Endometrial microvascular endothelial cells (primary cell): ENCODE measurements around the gene HES6. TPM values are rescaled to one million over a fixed set of nuclear protein-coding genes. Genes with fewer than 3 reads are reported as not detected.

Experiments
- in situ Hi-C: cut with HindIII; loops from 2 replicates; pipeline ENCODE4 v1.10.0; 2017; ENCODE audit warnings: low sequenced_read_pairs, low pct_unique_long_range_greater_than_20kb; ENCODE audit errors: inconsistent ontology term
- total RNA-seq: library from RNA; depleted of rRNA; stranded (reverse); fragments of >200 nt; gene quantifications from one replicate; pipeline ENCODE4 v1.2.3, GENCODE V29; 2015; ENCODE audit errors: inconsistent ontology term

The HES6 gene
- total RNA-seq, 1 donor from 2014 or later = 1.1 TPM

GRCh38 chr2:238256594-238257104, 16.8 kb upstream of the HES6 start:
- in situ Hi-C loops = no loop called here

DNA sequence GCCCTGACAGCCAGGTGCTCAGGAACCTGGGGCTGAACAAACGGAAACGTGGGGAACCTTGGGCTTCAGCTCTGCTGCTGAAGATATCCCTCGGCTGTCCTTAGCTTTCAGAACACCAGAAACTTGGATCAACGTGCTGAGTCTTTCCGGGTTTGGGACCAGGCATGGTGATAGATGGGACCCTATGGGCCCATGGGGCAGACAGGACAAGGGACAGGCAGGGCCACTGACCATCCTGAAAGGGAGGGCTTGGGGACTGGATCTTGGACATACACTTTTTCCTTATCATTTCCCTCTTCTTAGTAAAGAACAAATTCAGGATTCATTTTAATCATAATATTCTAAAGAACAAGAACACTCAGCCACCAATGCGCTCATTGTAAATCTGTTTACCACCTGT, 16.3 kb upstream of the HES6 start:
- in situ Hi-C loops = no loop called here

GRCh38 chr2:238255636-238256035, 15.8 kb upstream of the HES6 start:
- in situ Hi-C loops = no loop called here

DNA sequence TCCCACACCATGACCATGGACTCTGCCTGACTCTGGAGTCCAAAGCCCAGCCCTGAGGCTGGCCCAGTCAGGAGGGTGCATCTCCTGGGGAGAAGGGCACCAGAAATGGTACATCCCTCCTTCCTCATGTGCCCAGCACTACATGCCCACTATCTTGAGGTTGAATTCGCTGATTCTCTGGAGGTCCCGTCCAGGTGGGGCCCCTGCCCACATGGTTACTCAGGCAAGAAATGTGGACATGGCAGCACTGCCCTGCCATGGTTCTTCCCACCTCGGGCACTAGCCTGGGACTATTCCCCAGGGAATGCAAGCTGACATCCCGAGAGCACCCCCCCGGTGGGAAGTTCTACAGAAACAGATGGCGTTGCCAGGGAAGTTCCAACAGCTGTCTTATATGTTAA, 15.3 kb upstream of the HES6 start:
- in situ Hi-C loops = no loop called here

DNA sequence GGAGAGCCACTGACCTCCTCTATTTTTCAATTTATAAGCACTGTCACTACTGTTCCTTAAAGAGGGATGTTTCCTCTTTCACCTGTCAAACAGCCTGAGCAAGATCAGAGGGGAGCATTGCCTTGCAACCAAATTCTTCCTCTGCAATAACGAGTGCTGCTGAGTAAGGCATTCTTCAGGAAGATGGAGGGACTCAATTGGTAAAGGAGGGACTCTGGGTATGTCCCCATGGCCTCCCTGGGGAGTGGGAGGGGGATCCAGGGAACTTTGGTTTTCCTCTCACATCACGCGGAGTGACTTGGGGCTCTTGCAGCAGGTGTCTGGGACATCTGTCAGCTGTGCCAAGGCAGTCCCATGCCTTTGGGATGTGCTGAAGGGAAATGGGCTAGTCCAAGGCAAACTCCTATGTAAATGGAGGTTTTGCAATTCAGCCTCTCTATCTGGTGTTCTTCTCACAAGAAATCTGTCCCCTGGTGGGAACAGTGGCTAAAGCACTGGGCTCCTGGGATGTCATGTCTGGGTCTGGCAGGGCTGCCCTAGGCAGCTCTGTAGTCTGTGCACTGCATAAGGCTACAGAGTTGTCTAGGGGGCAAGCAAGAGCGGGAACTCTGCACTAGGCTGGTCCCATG, 14.4 kb upstream of the HES6 start:
- in situ Hi-C loops = no loop called here

DNA sequence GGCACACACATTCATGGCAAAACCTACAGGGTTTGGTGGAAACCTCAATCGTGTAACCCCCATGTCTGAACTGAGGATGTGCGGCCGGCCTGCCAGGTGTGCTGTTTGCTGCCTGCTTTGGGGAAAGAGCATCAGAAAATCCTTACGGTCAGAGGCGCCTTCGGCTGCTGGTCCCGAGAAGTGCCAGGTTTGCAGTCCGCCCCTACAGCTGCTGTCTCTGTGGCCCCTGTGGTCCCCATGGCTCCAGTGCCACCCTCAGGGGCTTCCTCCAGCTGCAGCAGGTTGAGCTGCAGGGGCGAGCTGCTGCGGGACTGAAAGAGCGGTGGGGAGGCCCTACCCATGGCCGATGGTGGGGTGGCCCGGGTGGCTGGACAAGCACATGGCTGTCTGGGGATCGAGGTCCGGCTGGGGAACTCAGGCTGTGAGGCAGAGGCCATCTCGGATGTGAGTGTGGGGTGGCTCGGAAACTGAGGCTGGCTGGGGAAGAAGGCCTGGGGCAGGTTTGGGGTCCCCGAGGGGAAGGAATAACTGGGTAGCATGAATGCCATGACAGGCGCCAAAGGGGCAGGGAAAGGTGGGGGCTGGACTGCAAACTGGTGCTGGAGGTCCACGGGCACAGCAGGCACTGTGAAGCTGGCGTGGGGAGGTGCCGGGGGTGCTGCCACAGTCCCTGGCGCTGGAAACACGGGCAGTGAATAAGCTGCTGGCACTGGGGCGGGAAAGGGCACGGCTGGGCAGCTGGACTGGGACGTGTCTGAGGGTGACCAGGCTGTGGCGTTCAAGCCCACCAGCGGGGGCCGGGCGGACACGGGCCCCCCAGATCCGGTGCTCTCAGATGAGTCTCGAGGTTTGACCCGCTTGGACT, 13.2 kb upstream of the HES6 start:
- in situ Hi-C loops = no loop called here

DNA sequence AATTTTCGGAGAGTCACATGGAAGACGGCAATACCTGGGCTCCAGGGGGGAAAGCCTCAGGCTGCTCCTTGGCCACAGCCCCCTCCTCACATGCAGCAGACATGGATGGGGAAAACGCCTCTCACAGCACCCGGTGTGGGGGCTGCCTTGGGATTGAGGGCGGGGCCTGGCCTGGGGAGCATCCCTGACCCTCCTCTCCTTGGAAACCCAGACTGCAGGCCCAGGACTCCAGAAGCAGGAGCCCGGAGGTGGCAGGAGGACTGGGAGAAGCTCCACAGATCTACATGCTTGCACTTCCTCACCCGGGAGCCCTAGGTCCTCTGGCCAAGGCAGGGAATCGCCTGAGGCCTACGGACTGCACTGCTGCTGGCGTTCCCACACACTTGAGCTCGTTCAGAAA, 12.1 kb upstream of the HES6 start:
- in situ Hi-C loops = no loop called here

DNA sequence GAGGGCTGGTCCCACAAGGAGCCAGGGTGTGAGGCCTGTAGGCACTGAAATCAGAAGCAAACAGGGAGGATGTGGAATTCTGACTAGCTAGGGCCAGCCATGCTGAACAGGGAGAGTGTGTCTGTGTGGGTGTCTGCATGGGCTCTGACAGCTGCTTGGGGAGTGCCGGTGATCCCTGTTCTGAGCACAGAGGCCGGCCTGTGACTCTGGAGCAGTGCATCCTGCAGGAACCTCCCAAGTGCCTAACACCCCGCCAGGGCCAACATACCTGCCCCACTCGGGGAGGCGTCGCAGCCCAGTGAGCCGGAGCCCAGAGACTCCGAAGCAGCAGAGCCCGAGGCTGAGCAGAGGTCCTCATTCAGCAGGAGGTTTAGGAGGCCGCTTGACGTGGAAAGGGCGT, 11.5 kb upstream of the HES6 start:
- in situ Hi-C loops = no loop called here

GRCh38 chr2:238250896-238251295, 11.1 kb upstream of the HES6 start:
- in situ Hi-C loops = no loop called here

DNA sequence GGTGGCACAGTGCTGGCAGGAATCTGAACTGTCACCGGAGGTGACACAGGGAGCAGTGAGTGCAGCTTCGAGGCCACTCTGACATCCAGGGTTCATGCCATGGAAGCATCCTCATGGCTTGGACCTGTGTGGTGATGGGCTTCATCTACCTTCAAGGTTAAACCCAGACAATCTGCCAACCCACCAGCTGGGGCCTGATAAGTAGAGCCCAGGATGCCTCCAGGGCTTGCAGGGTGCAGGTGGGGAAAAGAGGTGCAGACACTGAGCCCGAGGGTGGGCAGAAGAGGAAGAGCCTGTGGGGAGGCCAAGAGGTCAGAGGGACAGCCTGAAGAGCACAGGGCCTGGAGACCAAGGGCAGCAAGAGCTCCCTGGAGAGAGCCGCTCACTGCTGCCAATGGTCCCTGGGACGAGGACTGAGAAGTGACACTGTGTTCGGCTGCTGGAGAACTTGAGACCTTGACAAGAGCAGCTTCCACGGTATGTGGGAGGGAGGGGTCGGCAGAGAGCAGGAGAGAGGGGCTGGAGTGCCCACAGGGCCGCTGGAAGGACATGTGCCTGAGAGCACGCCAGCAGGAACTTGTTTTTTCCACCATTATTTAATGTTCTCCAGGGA, 8.1 kb upstream of the HES6 start:
- in situ Hi-C loops = no loop called here

DNA sequence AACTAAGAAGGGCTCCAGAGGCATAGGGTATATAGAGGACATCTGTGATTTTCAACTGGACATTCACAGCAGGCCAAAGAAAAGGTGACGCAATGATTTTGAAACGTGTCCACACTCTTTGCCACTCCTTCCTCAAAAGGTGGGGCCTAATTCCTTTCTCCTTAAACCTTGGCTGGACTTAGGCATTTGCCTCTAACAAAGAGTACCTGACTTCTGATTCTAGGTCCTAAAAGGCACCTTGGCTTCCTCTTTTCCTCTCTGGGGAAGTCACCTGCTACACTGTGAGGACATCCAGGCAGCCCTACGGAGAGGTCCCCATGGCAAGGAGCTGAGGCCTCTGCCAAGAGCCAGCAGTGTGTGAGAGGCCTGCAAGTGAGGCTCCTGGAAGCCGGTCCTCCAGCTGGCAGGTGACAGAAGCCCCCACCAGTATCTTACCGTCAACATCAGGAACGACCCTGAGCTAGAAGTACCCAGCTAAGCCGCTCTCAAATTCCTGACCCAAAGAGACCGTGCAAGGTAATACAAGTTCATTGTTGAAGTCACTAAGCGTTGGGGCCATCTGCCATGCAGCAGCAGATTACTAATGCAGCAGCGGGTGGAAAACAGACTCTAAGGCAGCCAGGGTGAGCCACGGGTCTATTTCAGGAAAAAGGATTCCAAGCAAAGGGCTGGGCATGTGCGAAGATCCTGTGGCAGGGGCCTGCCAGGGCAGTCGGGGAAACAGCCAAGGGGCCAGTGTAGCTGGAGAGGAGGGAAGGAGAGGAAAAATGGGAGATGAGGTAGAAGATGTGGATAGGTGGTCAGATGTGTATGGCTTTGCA, 7.4 kb upstream of the HES6 start:
- in situ Hi-C loops = no loop called here

- in situ Hi-C loops = no loop called here
Observed at GRCh38 chr2:238244151-238244550, 4.3 kb upstream of the HES6 start.

GRCh38 chr2:238243496-238244076, 3.7 kb upstream of the HES6 start:
- in situ Hi-C loops = no loop called here

DNA sequence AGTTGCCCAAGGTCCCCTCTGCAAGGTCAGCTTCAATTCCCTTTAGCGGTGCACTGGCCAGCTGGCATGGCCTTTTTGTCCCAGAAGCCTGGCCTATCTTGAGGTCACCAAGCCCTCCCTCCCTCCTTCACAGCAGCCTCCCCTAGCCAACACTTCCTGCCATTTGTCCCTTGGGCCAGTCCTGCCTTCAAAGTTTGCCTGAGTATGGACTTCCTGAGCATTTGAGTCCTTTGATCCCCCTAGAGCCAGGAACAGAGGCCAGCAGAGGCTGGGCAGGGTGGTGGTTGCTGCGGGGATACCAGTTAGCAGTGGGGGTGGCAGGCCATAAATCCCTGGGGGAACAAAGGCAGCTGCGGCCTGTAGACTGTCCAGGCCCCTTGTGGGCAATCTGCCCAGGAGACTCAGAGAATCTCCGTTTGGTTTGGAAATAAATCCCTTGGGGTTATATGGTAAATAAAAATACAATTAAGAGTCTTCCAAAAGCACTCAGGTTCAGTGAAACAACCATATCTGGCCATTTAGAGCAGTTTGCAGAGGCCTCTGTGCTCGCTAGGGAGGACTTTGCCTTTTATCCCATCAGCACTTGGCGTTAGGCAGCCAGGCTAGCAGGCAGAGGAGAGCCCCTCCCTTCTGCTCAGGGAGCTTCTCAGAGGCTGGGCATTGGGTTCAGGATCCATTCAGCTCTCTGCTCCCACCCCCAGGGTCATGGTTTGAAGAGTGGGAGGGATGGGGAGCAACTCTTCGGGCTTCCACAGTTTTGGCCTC, 3.1 kb upstream of the HES6 start:
- in situ Hi-C loops = no loop called here

GRCh38 chr2:238241970-238242369, 2.1 kb upstream of the HES6 start:
- in situ Hi-C loops = no loop called here

DNA sequence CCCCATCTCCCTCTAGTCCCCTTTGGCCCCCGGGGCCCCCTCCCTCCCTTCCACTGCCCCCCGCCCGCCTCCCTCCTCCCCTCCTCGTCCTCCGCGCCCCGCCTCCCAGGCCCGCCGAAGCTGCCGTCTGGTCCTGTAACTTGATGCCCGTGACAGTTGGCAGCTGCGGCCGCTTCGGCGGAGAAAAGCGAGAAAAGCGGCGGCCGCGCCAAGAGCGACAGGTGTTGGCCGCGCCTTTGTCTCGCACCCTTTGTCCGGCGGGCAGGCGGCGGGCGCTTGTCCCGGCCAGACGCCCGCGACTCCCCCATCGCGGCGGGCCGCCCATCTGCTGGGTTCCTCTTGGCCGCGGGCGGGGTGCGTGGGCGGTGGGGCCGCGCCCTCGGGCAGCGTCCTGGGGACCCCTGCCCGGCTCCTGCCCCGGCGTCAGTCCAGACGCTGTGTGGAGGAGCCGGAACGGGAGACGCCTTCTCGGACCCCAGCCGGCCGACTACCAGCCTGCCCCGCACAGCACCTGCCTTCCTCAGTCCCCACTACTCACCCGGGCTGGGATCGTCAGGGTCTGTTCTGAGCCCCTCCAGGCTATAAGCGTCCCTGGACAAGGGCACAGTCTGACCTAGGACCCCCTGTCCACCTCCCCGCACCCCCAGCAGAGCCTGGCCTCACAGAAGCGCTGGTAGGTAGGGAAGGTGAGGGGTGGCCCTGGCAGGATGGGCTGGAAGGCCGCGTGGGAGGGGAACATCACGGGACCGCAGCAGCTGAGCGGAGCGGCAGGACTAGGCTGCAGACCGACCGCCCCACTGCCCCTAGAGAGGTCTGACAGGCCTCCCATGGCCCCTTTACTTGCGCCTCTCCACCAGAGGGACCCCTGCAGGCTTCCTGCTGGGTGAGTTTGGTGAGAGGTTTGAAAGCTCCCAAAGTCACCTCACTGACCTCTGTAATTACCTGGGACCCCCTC, 1.2 kb upstream of the HES6 start:
- in situ Hi-C loops = no loop called here

DNA sequence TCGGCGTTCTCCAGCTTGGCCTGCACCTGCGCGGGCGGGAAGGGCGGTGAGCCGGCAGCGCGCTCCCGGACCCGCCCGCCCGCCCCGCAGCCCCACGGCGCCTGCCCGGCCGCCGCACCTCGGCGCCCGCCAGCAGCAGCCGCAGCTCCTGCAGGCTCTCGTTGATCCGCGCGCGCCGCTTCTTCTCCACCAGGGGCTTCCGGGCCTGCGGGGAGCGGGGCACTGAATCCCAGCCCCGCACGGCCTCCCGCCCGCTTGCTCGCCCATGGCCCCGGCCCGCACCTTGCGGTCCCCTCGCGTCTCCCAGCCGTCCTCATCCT, 335 bp downstream of the HES6 start:
- in situ Hi-C loops = no loop called here
